NCI-H2196 treated with DMSO at 0.1 percent for 48 hours (cell line): Measurements from ENCODE around the gene TCTN3.
"Not testable (repeated sequence)": the region's sequence is repeated elsewhere in the genome, so short reads cannot be mapped to it uniquely, and the experiment has no call there.

Experiments
- DNase-seq: peaks from one replicate; lab custom pipeline; 2025; ENCODE audit not compliant: unreplicated experiment; lab: John Stamatoyannopoulos, UW

The TCTN3 gene, protein sequence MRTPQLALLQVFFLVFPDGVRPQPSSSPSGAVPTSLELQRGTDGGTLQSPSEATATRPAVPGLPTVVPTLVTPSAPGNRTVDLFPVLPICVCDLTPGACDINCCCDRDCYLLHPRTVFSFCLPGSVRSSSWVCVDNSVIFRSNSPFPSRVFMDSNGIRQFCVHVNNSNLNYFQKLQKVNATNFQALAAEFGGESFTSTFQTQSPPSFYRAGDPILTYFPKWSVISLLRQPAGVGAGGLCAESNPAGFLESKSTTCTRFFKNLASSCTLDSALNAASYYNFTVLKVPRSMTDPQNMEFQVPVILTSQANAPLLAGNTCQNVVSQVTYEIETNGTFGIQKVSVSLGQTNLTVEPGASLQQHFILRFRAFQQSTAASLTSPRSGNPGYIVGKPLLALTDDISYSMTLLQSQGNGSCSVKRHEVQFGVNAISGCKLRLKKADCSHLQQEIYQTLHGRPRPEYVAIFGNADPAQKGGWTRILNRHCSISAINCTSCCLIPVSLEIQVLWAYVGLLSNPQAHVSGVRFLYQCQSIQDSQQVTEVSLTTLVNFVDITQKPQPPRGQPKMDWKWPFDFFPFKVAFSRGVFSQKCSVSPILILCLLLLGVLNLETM

DNA sequence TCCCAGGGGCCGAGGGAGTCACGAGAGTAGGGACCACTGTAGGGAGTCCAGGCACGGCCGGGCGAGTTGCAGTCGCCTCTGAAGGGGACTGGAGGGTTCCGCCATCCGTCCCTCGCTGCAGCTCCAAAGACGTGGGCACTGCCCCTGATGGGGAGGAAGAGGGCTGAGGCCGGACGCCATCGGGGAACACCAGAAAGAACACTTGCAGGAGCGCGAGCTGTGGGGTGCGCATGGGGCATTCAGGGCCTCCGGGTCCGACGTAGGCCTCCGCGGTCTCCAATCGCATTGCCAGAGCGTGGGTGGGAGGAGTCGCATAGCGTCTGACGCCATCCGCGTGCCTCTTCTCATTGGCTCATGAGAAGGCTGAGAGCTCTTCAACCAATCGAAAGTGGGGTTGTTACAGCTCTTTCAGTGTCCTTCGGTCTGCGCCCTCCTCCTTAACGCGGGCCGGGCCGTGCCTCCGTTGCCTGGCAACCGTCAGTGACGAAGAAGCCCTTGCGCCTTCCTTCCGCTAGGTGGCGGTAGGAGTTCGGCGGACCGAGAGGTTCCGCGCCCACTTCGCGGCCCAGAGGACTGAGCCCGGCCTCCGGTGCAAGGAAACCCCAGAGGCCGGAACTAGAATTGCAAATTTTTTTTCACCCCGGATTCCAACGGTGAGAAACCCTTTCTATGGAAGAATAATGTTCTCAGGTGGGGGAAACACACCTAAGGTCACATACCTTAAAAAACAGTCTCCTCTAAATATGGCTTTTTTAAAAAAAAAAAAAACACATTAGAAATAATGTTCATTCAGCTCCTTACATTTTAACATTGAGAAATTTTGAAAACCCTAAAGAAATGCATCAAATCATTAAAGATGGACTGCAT, at the start of gene TCTN3:
Gene TCTN3, minus strand, starts transcription at position 260 of the 867 bp plus-strand sequence. Its CDS starts 28 bp downstream, at position 232.
- peak; percentile 81 for DNase-seq

DNA sequence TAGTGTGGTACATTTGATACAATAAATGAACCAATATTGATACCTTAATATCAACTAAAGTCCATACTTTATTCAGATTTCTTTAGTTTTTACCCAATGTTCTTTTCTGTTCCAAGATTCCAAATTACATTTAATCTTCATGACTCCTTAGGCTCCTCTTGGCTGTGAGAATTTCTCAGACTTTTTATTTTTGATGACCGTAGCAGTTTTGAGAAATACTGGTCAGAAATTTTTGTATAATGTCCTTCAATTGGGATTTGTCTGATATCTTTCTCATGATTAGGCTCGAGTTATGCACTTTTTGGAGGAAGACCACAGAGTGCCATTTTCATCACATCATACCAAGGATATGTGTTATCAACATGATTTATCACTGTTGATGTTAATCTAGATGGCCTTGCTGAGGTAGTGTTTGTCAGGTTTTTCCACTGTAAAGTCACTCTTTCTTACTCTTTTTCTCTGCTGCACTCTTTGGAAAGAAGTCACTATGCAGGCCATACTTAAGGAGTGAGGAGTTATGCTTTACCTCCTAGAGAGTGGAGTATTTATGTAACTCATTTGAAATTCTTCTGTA, 49.3 kb upstream of the TCTN3 start:
- no peak for DNase-seq

DNA sequence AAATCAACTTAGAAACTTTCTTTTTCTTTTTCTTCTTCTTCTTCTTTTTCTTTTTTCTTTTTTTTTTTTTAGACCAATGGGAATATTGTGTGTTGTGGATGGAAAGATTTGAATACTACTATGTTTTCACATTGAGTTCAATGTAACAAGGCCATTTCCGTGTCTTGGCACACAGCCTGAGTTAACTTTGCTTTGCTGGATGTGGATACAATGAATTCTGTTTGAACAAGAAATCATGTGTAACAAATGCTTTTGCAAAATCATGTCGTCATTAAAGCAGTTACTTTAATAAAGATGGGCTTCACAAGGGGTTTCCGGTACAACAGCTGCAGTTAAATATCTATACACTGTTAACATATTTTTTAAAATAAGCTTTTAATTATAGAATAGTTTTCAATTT, 48.8 kb upstream of the TCTN3 start:
- DNase-seq = no peak

DNA sequence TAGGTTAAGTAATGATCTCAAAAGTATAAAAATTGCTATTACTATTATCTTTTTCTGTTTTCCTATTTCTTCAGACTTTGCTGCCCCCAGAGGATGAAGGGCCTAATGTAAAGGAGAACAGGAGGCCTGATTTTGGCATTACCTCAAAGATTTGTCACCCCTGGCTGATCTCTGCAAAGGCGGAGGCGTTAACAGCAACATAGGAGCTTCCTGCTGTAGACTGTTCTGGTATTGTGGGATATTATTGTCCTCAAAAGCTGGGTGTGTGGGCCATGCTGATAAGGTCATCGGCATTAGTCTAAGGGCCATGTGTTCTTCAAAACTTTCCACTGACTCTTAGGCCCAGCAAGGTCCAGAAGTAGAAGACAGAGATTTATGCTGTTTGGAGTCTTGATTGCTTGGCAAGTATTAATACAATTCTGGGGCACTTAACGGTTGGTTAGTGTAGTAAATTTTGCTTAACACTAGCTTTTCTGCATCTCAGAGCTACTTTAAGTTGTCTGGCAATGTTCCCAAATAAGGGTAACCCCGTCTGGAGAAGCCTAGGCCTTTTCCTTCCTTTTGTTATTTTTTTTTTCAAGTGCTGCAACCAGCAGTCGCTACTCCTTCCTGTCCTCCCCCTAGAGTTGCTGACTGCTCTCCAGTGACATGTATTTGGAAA, 48.2 kb upstream of the TCTN3 start:
- DNase-seq = no peak

DNA sequence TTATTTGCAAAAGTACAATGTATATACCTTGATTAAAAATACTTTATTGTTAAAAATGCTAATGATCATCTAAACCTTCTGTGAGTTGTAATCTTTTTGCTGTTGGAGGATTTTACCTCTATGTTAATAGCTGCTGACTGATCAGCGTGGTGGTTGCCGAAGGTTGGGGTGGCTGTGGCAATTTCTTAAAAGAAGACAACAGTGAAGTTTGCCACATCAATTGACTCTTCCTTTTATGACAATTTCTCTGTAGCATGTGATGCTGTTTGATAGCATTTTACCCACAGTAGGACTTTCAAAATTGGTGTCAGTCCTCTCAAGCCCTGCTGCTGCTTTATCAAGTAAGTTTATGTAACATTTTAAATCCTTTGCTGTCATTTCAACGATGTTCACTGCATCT, 45.3 kb upstream of the TCTN3 start:
- DNase-seq = no peak

DNA sequence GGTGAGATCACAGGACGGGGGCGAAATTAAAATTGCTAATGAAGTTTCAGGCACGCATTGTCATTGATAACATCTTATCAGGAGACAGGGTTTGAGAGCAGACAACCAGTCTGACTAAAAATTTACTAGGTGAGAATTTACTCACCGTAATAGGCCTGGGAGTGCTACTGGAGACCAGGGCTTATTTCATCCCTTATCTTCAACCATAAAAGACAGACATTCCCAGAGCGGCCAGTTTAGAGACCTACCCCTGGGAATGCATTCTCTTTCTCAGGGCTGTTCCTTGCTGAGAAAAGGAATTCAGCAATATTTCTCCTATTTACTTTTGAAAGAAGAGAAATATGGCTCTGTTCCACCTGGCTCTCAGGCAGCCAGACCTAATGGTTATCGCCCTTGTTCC, 39.2 kb upstream of the TCTN3 start:
- not testable (repeated sequence) for DNase-seq

DNA sequence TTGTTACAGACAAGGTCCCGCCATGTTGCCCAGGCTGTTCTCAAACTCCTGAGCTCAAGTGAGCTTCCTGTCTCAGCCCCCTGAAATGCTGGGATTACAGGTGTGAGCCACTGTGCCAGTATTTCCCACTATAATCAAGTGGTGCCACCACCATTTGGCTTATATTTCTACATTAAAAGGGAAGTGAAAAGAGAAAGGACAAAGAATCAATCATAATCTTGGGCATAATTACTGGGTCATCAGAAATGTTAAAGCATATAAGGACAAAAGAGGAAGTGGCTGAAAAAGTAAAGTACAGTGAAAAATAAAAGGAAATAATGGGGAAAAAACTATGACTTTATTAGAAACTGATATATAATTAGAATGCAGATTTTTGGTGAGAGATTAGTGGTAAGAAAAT, 36.5 kb upstream of the TCTN3 start:
- no peak for DNase-seq

DNA sequence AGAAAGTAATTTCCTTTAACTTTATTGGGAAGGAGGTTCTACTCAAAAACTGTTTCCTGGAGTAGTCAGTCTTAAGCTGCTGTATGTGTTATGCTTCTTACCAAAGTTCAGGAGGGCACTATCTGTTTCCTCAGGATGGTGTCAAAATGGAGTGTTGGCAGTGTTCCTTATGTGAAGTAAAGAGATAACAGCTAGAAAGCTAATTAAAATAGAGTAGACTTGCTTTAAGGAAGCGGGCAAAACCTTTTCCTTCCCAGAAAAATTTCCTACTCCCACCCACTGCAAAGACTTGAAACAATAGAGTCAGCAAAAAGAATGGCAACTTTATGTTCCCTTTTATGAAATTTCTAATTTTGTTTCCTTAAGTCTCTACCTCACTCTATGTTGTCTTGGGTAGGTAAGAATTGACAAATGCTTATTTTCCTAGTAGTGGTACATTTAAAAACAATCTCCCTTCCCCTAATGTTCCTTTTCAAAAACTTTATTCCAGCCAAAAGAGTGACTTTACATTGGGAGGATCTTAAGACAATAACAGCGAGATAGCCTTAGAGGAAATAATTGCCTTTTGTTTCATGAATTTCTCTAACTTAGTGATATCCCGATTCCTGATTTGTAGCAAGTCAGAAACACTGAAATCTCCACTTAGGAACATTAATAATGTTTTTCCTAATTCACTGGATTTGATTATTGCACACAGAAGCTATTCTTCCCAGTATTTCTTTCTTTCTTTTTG, 35.8 kb upstream of the TCTN3 start:
- no peak for DNase-seq

DNA sequence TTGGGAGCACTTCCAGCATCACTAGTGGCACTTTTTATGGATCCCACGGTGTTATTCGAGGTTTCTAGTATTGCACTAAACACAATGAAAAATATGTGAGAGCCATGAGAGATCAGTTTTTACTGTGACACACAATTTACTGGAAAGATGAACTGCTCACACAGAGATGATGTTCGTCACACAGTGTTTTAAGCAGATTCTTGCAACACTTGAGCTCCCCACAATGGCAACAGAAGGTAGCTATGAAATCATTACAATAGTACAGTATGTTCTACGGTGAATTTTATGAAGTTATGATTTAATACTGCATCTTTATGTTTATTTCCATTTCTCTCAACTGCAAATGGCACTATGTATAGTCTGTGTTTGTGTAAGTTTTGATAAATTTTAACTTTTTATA, 34.8 kb upstream of the TCTN3 start:
- no peak for DNase-seq

DNA sequence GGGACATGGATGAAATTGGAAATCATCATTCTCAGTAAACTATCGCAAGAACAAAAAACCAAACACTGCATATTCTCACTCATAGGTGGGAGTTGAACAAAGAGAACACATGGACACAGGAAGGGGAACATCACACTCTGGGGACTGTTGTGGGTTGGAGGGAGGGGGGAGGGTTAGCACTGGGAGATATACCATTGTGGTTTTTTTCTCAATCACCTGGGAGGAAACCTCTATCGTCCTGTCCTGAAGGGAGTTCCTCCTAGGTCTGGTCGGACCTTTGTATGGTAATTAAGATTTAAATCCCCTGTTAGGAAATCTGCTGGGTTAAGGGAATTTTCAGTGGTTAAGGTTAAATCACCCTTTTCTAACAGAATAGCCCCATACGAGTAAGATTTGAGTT, 28.8 kb upstream of the TCTN3 start:
- DNase-seq = not testable (repeated sequence)

DNA sequence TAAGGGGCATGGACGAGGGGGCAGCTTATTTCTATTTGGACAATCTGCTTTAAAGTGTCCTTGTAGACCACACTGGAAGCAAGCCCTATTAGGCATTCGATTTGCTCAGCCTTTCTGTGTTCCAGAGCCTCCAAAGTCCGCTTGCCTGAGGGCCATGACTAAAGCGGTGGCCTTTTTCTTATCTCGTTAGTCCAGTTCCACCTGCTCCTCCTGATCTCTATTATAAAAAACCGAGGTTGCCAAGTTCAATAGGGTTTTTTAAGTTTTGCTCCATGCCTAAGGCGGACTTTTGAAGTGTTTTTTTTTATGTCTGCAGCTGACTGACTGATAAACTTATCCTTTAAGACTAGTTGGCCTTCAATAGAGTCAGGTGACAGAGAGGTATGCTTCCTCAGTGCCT, 27.0 kb upstream of the TCTN3 start:
- DNase-seq = not testable (repeated sequence)

DNA sequence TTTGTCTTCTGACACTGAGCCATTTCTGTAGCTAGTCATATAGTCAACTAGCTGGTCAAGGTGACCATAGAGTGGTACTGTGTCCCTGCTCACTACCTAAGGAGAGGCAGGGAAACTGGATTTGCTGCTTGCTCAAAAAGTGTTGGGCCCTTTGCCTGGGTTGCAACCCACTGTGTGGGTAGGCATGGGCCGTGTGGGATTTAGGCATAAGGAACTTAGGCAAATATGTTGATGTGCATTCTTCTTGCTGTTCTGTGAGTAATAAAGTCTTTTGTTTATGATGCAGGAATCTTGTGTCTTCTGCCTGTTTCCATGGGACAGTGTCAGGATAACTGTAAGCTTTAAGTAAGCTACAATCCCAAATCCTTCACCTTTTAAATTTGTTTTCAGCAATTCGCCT, 23.1 kb upstream of the TCTN3 start:
- DNase-seq = no peak

DNA sequence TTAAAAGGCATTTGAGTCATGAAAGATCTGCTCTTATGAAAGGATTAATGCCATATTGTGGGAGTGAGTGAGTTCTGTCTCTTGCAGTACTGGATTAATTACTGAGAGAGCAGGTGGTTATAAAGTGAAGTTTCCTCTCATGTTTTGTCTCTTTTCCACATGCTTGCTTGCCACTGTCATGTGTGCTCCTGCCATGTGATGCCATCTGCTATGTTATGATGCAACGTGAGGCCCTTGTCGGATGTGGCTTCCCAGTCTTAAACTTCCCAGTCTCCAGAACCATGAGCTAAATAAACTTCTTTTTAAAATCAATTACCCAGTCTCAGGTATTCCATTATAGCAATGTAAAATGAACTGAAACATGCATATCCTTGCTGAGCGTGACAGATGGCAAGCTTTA, 22.7 kb upstream of the TCTN3 start:
- DNase-seq = no peak

DNA sequence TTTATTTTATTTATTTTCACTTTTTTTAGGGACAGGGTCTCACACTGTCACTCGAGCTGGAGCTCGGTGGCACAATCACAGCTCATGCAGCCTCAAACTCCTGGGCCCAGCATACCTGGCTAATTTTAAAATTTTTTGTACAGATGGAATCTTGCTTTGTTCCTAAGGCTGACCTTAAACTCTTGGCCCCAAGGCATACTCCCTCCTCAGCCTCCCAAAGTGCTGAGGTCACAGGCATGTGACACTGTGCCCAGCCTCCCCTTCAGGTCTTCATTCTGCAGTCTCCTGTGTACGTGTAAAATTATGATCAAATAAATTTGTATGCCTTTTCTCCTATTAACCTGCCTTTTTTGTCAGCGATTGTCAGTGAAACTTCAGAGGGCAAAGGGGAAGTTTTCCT, 17.8 kb upstream of the TCTN3 start:
- no peak for DNase-seq

DNA sequence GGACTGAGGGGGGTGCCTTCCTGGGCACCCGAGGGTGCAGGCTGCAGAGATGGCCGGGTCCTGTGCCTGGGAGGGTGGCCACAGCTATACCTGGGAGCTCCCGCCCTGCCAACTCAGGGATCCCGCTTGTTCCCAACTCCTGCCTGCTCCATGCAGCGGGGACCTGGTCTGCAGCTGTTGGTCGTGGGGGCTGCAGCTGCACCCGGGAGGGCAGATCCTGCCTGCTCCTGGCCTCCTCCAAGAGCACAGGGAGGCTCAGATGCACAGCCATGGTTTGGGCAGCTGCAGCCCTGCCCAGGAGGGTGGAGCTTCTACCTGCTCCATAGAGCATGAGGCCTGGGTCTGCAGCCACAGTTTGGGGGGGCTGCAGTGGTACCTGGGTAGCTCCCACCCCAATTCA, 13.3 kb upstream of the TCTN3 start:
- DNase-seq = no peak

DNA sequence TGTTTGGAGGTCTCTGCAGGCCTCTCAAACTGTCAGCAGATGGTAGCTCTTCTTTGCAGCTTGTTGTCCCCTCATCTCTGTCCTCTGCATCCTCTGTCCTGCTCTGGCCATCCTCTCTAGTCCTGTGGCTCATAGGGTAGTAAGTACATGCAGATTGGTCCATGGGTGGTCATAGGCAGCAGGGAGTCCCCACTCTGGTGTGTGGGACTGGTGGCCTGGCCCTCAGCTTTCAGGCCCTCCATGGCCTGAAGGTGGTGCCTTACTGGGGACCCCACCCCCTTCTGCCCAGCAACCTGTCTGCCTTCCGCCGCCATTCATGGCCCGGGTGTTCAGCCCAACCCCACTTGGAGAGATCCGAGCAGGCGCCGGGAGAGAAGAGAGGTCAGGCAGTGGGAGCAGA, 12.8 kb upstream of the TCTN3 start:
- DNase-seq = no peak

DNA sequence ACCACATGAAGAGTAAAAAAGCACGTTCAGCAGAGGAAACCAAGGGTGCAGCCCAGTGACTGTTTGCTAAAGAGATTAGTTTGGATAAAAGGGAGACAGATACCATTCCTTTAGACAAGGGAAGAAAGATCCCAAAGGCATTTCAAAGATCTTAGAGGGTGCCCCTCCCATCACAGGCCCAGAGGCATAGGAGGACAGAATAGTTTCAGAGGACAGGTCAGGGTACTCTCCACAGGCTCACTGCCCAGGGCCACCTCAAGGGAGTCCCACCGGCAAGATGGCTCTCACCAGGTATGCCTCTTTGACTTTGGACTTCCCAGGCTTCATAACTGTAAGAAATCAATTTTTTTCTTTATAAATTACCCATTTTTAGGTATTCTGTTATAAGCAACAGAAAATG, 4.7 kb upstream of the TCTN3 start:
- DNase-seq = no peak

DNA sequence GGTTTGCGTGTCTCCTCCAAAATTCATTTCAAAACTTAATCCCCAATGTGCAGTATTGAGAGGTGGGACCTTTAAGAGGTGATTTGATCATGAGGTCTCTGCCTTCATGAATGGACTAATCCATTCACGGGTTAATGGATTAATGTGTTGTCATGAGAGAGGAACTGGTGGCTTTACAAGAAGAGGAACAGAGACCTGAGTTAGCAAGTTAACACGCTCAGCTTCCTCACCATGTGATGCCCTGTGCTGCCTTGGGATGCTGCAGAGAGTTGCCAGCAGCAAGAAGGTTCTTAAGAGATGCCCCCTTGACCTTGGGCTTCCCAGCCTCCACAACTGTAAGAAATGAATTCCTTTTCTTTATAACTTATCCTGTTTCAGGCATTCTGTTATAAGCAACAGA, 3.7 kb upstream of the TCTN3 start:
- DNase-seq = no peak

DNA sequence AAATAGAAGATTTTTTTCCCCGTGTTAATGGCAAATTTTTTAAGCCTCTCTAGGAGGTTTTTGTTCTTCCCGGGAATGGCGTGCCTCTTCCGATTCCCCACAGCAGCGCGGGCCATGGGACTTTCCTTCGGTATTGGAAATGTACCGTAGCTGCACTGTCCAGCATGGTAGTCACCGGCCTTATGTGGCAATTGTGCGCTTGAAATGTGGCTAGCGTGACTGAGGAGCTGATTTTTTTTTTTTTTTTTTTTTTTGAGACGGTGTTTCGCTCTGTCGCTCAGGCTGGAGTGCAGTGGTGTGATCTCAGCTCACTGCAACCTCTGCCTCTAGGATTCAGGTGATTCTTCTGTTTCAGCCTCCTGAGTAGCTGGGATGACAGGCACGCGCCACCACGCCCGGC, 938 bp upstream of the TCTN3 start:
- DNase-seq = no peak

DNA sequence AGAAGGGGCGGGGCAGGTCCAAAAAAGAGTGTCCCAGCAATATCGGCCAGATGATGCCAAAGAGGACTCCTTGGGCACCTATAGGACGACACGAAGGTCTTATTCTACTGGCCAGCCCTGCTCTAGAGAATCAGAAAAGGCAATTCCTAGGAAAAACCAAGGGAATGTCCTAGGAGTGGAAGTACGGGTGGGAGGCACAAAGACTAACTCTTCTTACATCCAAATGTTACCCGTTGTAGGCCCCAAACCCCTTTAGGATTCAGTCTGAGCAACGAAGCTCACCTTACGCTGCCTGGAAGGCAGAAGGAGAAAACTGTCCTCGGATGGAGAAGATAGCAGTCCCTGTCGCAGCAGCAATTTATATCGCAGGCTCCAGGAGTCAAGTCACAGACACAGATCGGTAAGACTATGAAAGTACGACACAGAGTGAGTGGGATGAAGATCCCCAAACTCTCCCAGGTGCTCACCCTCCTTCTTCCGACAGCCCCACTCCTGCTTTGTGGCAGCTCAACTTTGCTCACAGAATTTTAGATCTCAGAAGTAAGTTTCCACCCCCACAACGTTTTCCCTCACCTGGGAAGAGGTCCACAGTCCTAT, 558 bp downstream of the TCTN3 start:
- no peak for DNase-seq
